Mesodermal cell (in vitro differentiated cells): ENCODE data around the gene ACSL1.
A peak's percentile ranks its signal among the peaks of the same experiment; 100 is the strongest.
"Not testable (repeated sequence)": the region's sequence is repeated elsewhere in the genome, so short reads cannot be mapped to it uniquely, and the experiment has no call there.

Experiments
- H3K27ac ChIP-seq: 2 replicates; pipeline ENCODE4 v1.7.0; 2013; ENCODE audit warnings: mild to moderate bottlenecking, low read depth, low read length, moderate library complexity; ENCODE audit not compliant: severe bottlenecking
- H3K36me3 ChIP-seq: 2 replicates; pipeline ENCODE4 v1.7.1; 2013; ENCODE audit warnings: mild to moderate bottlenecking, low read length, moderate library complexity; ENCODE audit not compliant: control insufficient read depth, insufficient read depth
- H3K4me1 ChIP-seq: one replicate; pipeline ENCODE4 v1.7.1; 2013; ENCODE audit warnings: mild to moderate bottlenecking, low read length; ENCODE audit not compliant: insufficient read depth, control insufficient read depth, poor library complexity, severe bottlenecking
- H3K4me3 ChIP-seq: 2 replicates; pipeline ENCODE4 v1.7.0; 2013; ENCODE audit warnings: low read length, control low read depth, mild to moderate bottlenecking; ENCODE audit not compliant: insufficient read depth, poor library complexity, severe bottlenecking; ENCODE audit errors: extremely low read depth
- H3K9me3 ChIP-seq: 2 replicates; pipeline ENCODE4 v1.7.1; 2013; ENCODE audit warnings: mild to moderate bottlenecking, low read length, moderate library complexity; ENCODE audit not compliant: control insufficient read depth
- WGBS, 2 experiments: methylation state at CpG; one replicate each; pipeline ENCODE4 v1.1.5; 2013; ENCODE audit warnings: missing lambda C conversion rate in 2 of 2; ENCODE audit not compliant: insufficient coverage in 2 of 2; 5-methylcytosine and 5-hydroxymethylcytosine counted together

ACSL1 gene

GRCh38 chr4:184755278-184755677 lies 70.5 kb downstream of the ACSL1 start:
- no peaks in the 10 kb centered on the region for H3K9me3 ChIP-seq
- 83 to 93% methylated on average over 3 of the region's 6 CpGs for WGBS, 2 experiments
- no peaks in the 10 kb centered on the region for H3K36me3 ChIP-seq
- peaks cover 8% of the 10 kb centered on the region for H3K4me1 ChIP-seq
- no peak overlapping the region for H3K4me3 ChIP-seq
- no peak overlapping the region for H3K27ac ChIP-seq

DNA sequence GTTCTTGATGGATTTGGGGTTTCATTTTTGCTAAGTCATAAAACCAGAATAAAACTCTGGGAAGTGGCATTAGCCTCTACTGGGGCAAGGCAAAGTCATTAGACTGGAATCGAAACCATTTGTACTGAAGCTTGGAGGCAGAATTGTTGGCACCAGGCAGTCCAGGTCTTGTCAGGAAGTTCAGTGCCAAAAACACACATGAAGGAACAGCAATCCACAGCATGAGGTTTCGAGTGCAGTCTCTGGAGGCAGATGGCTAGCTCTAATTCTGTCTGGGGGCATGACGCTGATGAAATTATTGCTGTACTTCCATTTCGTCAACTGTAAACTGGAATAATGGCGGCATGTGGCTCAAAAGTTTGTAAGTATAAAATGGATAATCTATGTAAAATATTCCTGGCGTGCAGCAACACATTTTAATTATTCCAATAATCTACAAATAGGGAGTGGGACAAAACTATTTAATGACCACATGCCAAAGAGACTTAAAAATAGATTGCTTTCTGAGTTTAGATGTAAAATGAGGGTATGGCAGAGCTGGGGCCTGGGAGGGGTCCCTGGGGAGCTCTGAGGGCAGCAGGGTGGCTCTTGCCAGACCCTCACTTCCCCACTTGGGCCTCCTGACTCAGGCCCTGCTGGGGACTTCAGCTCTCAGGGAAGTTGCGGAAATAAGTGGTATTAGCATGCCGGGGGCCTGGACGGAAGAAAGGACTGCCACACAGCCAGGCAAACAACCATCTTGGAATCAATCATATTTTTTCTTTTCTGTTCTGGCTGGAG lies 73.1 kb downstream of the ACSL1 start:
- no peak overlapping the region for H3K4me3 ChIP-seq
- H3K27ac ChIP-seq = no peak overlapping the region
- H3K4me1 ChIP-seq = peaks cover 8% of the 10 kb centered on the region
- no peaks in the 10 kb centered on the region for H3K9me3 ChIP-seq
- H3K36me3 ChIP-seq = no peaks in the 10 kb centered on the region
- WGBS, 2 experiments = 88 to 98% methylated on average over 3 to 4 of the region's 9 CpGs

- H3K4me1 ChIP-seq = peaks cover 13% of the 10 kb centered on the region
- H3K36me3 ChIP-seq = no peaks in the 10 kb centered on the region
- no peak overlapping the region for H3K27ac ChIP-seq
- H3K4me3 ChIP-seq = no peak overlapping the region
- 73 to 87% methylated on average over 4 to 5 of the region's 6 CpGs for WGBS, 2 experiments
- no peaks in the 10 kb centered on the region for H3K9me3 ChIP-seq
Observed at GRCh38 chr4:184751585-184751956, 74.2 kb downstream of the ACSL1 start.

GRCh38 chr4:184750926-184751584 lies 74.7 kb downstream of the ACSL1 start:
- WGBS, 2 experiments = 92 to 97% methylated on average over 4 to 7 of the region's 8 CpGs
- Histone ChIP-seq H3K4me3 (no peak overlapping the region), H3K36me3 (no peaks in the 10 kb centered on the region), H3K27ac (no peak overlapping the region), H3K9me3 (no peaks in the 10 kb centered on the region), H3K4me1 (peaks cover 18% of the 10 kb centered on the region)

GRCh38 chr4:184748251-184748652 lies 77.5 kb downstream of the ACSL1 start:
- Histone ChIP-seq H3K27ac (no peak overlapping the region), H3K4me1 (peaks cover 21% of the 10 kb centered on the region)
- WGBS, 2 experiments = 77 to 80% methylated on average over 7 to 8 of the region's 8 CpGs

DNA sequence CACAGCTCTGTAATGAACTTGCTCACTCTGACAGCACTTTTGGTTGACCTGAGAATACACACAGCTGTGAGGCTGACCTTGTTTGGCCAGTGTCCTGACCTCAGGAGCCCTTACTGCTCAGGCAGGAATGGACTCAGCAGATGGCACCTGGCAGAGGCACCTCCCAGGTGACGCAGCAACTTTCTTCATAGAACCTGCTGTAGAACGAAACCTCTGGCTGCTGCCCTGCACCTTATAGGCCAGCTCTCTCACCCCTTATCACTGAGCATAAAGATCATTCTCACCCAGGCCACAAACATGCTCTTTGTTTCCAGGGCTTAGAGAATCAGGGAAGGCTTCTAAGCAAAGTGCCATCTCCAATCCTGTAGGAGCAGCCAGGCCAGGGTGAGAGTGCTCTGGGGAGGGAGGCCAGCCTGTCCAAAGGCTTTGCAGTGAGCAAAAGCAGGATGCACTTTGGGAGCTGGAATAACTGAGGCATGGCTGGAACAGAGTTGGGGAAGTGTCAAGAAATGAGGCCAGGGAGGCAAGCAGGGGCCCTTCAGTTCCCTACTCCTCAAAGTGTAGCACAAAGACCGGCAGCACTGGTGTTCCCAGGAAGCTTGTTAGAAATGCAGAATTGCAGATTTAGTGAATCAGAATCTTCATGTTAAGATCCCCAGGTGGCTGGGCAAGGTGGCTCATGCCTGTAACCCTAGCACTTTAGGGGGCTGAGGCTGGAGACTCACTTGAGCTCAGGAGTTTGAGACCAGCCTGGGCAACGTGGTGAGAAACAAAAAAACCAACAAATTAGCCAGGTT lies 78.5 kb downstream of the ACSL1 start:
- Histone ChIP-seq H3K9me3 (no peaks in the 10 kb centered on the region), H3K36me3 (no peaks in the 10 kb centered on the region), H3K4me3 (no peak overlapping the region), H3K4me1 (peaks cover 21% of the 10 kb centered on the region), H3K27ac (peak overlapping the region; percentile 87)
- WGBS, 2 experiments = 69 to 96% methylated on average over 2 to 4 of the region's 4 CpGs

More at GRCh38 chr4:184748251-184748652, 77.5 kb downstream of the ACSL1 start:
- Histone ChIP-seq H3K36me3 (no peaks in the 10 kb centered on the region), H3K9me3 (no peaks in the 10 kb centered on the region), H3K4me3 (no peak overlapping the region)

DNA sequence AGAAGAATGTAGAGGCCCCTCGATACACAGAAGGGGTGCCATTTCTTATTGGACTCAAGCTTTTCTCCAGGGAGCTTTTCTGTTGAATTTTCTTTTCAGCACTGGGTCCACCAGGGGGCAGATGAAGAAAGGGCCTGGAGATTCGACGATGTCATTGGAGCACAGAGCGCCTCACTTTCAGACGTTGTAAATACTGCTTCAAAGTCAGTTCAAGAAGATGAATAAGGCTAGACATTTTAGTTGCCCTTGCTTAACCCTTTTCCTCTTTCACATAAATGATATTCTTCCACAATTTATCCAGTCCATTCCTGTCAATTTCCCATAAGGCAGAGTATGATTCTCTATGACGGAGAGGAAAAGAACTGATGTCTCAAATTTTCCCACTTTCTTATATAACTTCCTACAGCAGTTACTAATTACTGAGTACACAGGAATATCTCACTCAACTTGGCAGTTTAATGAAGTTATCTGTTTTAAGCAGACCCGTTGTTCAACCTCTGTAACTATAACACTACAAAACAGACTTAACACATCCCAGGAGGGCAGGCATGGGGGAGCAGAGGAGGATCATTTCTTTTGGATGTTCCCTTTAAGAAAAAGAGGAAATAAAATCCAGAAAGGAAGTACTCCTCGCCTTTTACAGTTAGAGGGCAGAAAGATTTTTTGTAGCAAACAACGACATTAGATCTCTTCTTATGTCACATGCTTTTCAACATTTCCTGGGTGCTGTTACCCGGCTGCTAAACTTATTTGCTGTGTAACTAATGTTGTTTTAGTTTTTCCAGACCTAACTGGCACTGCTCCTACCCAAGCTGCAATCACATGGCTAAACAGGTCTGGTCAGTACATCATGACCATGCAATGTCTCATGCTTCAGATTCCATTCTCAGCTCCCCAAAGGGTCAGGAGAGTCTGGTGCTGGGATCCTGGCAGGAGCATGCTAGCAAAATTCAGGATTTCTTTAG lies 79.7 kb downstream of the ACSL1 start:
- H3K36me3 ChIP-seq = no peaks in the 10 kb centered on the region
- 31 to 42% methylated on average over 6 of the region's 10 CpGs for WGBS, 2 experiments
- no peak overlapping the region for H3K4me3 ChIP-seq

DNA sequence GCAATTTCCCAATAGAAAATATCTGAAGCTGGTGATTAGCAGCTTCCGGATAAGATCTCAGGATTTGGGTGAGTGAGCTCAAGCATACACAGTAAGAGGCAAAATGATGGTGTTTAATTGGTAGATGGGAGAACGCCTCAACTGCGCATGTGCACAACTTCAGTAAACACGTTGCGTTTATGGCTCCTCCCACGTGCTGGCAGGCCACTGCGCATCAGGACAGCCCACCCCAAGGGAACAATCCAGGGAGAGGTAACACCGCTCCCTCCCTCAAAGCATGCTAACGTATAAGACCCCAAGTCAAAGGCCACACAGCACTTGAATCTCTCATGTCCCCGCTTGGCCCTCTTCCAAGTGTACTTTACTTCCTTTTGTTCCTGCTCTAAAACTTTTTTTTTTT lies 81.5 kb downstream of the ACSL1 start:
- no peaks in the 10 kb centered on the region for H3K9me3 ChIP-seq
- 91 to 96% methylated on average over 6 to 10 of the region's 10 CpGs for WGBS, 2 experiments
- H3K4me3 ChIP-seq = no peak overlapping the region
- no peak overlapping the region for H3K27ac ChIP-seq
- peaks cover 13% of the 10 kb centered on the region for H3K4me1 ChIP-seq
- H3K36me3 ChIP-seq = no peaks in the 10 kb centered on the region

More for the DNA sequence above, 79.7 kb downstream of the ACSL1 start:
- Histone ChIP-seq H3K4me1 (peaks cover 15% of the 10 kb centered on the region), H3K27ac (peak overlapping the region; percentile 87), H3K9me3 (no peaks in the 10 kb centered on the region)

DNA sequence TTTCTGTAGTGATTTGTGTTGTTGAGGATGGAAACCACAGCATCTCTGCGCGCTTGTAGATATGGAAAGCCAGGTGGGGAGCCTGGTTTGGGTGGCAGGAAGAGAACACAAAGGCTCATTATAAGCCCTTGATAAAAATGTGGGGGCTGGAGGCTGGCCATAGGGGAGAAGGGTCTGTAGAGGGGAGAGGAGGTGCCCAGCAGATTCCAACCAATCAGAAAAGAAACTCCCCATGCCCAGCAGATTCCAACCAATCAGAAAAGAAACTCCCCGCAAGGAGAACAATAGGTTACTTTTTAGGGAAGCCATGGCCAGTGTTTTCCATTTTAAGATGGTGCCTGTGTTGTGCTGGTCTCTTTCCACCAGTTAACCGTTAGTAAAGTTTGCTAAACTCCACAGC lies 82.1 kb downstream of the ACSL1 start:
- H3K36me3 ChIP-seq = no peaks in the 10 kb centered on the region
- no peak overlapping the region for H3K4me3 ChIP-seq
- H3K9me3 ChIP-seq = no peaks in the 10 kb centered on the region
- H3K4me1 ChIP-seq = peaks cover 13% of the 10 kb centered on the region
- WGBS, 2 experiments = 69 to 93% methylated on average over 3 to 4 of the region's 4 CpGs
- H3K27ac ChIP-seq = no peak overlapping the region

DNA sequence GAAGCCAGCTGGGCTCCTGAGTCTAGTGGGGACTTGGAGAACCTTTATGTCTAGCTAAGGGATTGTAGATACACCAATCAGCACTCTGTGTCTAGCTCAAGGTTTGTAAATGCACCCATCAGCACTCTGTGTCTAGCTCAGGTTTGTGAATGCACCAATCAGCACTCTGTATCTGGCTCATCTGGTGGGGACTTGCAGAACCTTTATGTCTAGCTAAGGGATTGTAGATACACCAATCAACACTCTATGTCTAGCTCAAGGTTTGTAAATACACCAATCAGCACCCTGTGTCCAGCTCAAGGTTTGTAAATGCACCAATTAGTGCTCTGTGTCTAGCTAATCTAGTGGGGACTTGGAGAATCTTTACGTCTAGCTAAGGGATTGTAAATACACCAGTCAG lies 84.1 kb downstream of the ACSL1 start:
- not testable (repeated sequence) for H3K9me3 ChIP-seq, H3K4me1 ChIP-seq, H3K27ac ChIP-seq, H3K36me3 ChIP-seq, H3K4me3 ChIP-seq
- 83% methylated on average over 1 of the region's 1 CpG; no CpG with 5 or more reads in 1 of the 2 experiments for WGBS, 2 experiments
